OCI-LY7 (cell line): ENCODE data around the gene DERA. TPM values are rescaled to one million over a fixed set of nuclear protein-coding genes. Genes with fewer than 3 reads are reported as not detected.
"Not testable (repeated sequence)": the region's sequence is repeated elsewhere in the genome, so short reads cannot be mapped to it uniquely, and the experiment has no call there.

Experiments used
- BruUV-seq: library from RNA; stranded (reverse); fragments of 400-500 nt; replicated peaks from 2 replicates; lab custom pipeline; 2021; lab: Mats Ljungman, UMichigan
- CTCF ChIA-PET: fragments of 300-600 bp; sonication (Branson Sonifier 250); formaldehyde crosslinking; loops from one replicate; lab custom pipeline; 2022; ENCODE audit warnings: antibody characterized with exemption; ENCODE audit not compliant: unreplicated experiment; lab: Charles Lee
- POLR2A ChIA-PET: fragments of 300-600 bp; sonication (Branson Sonifier 250); formaldehyde crosslinking; loops from one replicate; lab custom pipeline; 2022; ENCODE audit warnings: antibody characterized with exemption; lab: Charles Lee
- DNase-seq: peaks from one replicate; pipeline ENCODE4 v3.0.0-alpha.2; 2015; ENCODE audit warnings: low spot score
- H2AFZ ChIP-seq: fragments of 200-600 bp; sonication (generic), shearing (Covaris generic); 2 replicates; pipeline ENCODE4 v1.6.1; 2014; ENCODE audit warnings: mild to moderate bottlenecking, antibody characterized with exemption, low read length, moderate library complexity
- H3K27ac ChIP-seq: fragments of 200-600 bp; sonication (generic); 2 replicates; pipeline ENCODE4 v1.5.1; 2014; ENCODE audit warnings: mixed run types, low read depth, mild to moderate bottlenecking, moderate library complexity, low read length, inconsistent platforms; ENCODE audit not compliant: poor library complexity, severe bottlenecking
- H3K36me3 ChIP-seq: fragments of 200-600 bp; sonication (generic); 2 replicates; pipeline ENCODE4 v1.6.1; 2014; ENCODE audit warnings: mild to moderate bottlenecking, antibody characterized with exemption, low read length, moderate library complexity, mixed read lengths; ENCODE audit not compliant: insufficient read depth
- H3K4me1 ChIP-seq: fragments of 200-600 bp; sonication (generic); 2 replicates; pipeline ENCODE4 v1.5.1; 2014; ENCODE audit warnings: mild to moderate bottlenecking, low read length; ENCODE audit not compliant: insufficient read depth, poor library complexity, severe bottlenecking
- H3K4me2 ChIP-seq: fragments of 200-600 bp; sonication (generic); 2 replicates; pipeline ENCODE4 v1.6.1; 2014; ENCODE audit warnings: mild to moderate bottlenecking, low read length
- H3K4me3 ChIP-seq: fragments of 200-600 bp; sonication (generic); 2 replicates; pipeline ENCODE4 v1.5.1; 2014; ENCODE audit warnings: mild to moderate bottlenecking, low read depth, low read length; ENCODE audit not compliant: poor library complexity, severe bottlenecking
- H3K79me2 ChIP-seq: fragments of 200-600 bp; sonication (generic); 2 replicates; pipeline ENCODE4 v1.6.1; 2016; ENCODE audit warnings: low read depth, mild to moderate bottlenecking, low read length, moderate library complexity, mixed read lengths; ENCODE audit not compliant: insufficient read depth
- H3K9me2 ChIP-seq: fragments of 200-600 bp; sonication (generic); 2 replicates; pipeline ENCODE4 v1.6.1; 2016; ENCODE audit warnings: mild to moderate bottlenecking, low read length, mixed read lengths; ENCODE audit not compliant: insufficient read depth
- H3K9me3 ChIP-seq: fragments of 200-600 bp; sonication (generic); 2 replicates; pipeline ENCODE4 v1.6.1; 2014; ENCODE audit warnings: mild to moderate bottlenecking, mixed run types, low read length, mixed read lengths
- H4K20me1 ChIP-seq: fragments of 200-600 bp; sonication (generic); 2 replicates; pipeline ENCODE4 v1.6.1; 2014; ENCODE audit warnings: mild to moderate bottlenecking, antibody characterized with exemption, low read length, moderate library complexity, mixed read lengths; ENCODE audit not compliant: insufficient read depth
- EZH2phosphoT487 ChIP-seq: fragments of 200-600 bp; sonication (generic); IDR thresholded peaks from 2 replicates; pipeline ENCODE4 v1.6.1; 2018; ENCODE audit warnings: low read depth, borderline replicate concordance, mild to moderate bottlenecking, mixed run types, antibody characterized with exemption, low read length, moderate library complexity, mixed read lengths
- intact Hi-C: fragments of 100-400 bp; cut with micrococcal nuclease; formaldehyde crosslinking; loops from one replicate; pipeline ENCODE4 v1.10.0; 2022; ENCODE audit not compliant: unreplicated experiment
- total RNA-seq, 2 experiments: library from RNA; depleted of rRNA in 1 of 2; stranded (reverse); fragments of >200 nt in 1 of 2; shearing (Covaris generic) in 1 of 2; gene quantifications; 2 replicates each; pipeline ENCODE4 v1.2.3, GENCODE V29; 2014 to 2022
- TF ChIP-seq, protein P1 (sequence below): fragments of 200-600 bp; sonication (generic); conservative IDR thresholded peaks from 2 replicates; pipeline ENCODE4 v1.5.1; 2014; ENCODE audit warnings: mild to moderate bottlenecking, antibody characterized with exemption, low read length, moderate library complexity, mixed read lengths

The DERA gene
- total RNA-seq, 2 experiments from 2014 or later: 68.6 to 87.2 TPM

DNA sequence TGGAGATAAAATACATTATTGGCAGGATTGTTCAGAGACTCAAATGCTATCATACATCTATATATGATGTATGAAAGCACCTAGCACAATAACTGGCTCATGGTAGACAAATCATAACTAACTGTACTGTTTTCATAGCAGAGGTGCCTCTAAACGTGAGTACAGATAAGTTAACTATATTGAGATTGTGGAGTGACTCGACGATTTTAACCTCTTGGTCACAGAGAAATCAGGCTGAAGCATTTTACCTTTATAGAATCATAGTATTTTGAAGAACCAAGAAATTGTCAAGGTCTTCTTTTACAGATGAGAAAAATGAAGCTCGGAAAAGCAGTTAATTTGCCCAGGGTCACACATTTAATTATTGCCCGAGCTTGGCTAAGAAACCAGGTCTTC, 666 bp upstream of the DERA start:
- no TSS peak for BruUV-seq
- ChIA-PET CTCF (interaction anchor here (1.1 kb wide), 1 partner anchor 376 kb away, joined by 3 read pairs; no protein-coding TSS in a partner anchor), POLR2A (interaction anchor here (0.6 to 3.5 kb wide), 15 partner anchors 9 to 1137 kb away, joined by 3 to 25 read pairs (median 4); partner anchors contain the start of genes C12orf60 and WBP11)
- no peaks in the 10 kb centered on the region for H4K20me1 ChIP-seq
- H3K27ac ChIP-seq: no peak overlapping the region
- no peaks in the 10 kb centered on the region for H3K9me3 ChIP-seq
- peaks cover 13% of the 10 kb centered on the region for H3K4me1 ChIP-seq
- no peak for TF ChIP-seq EZH2phosphoT487
- TF ChIP-seq, protein P1, sequence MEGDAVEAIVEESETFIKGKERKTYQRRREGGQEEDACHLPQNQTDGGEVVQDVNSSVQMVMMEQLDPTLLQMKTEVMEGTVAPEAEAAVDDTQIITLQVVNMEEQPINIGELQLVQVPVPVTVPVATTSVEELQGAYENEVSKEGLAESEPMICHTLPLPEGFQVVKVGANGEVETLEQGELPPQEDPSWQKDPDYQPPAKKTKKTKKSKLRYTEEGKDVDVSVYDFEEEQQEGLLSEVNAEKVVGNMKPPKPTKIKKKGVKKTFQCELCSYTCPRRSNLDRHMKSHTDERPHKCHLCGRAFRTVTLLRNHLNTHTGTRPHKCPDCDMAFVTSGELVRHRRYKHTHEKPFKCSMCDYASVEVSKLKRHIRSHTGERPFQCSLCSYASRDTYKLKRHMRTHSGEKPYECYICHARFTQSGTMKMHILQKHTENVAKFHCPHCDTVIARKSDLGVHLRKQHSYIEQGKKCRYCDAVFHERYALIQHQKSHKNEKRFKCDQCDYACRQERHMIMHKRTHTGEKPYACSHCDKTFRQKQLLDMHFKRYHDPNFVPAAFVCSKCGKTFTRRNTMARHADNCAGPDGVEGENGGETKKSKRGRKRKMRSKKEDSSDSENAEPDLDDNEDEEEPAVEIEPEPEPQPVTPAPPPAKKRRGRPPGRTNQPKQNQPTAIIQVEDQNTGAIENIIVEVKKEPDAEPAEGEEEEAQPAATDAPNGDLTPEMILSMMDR: no peak
- peak overlapping the region; percentile 98 for H2AFZ ChIP-seq
- DNase-seq: no peak
- H3K79me2 ChIP-seq: no peaks in the 10 kb centered on the region; the same call in 1 of the 2 replicates
- peak overlapping the region; percentile 92 for H3K4me2 ChIP-seq
- no peaks in the 10 kb centered on the region for H3K9me2 ChIP-seq
- peak overlapping the region; percentile 83 for H3K4me3 ChIP-seq
- H3K36me3 ChIP-seq: peaks cover 40% of the 10 kb centered on the region
- intact Hi-C loops: no loop called here

- CTCF ChIA-PET, H4K20me1 ChIP-seq, intact Hi-C loops, DNase-seq, H3K79me2 ChIP-seq, H3K9me3 ChIP-seq, H3K27ac ChIP-seq, H3K9me2 ChIP-seq: not testable (repeated sequence)
- peaks cover 26% of the 10 kb centered on the region for H3K36me3 ChIP-seq
- POLR2A ChIA-PET: interaction anchor here (1.0 to 3.5 kb wide), 7 partner anchors 9 to 438 kb away, joined by 3 to 25 read pairs (median 6); no protein-coding TSS in a partner anchor
- TSS peak; percentile 65 for BruUV-seq
- peak overlapping the region; percentile 98 for H2AFZ ChIP-seq
- peak overlapping the region; percentile 92 for H3K4me2 ChIP-seq
- H3K4me3 ChIP-seq: peak overlapping the region; percentile 83
- H3K4me1 ChIP-seq: peaks cover 13% of the 10 kb centered on the region
Observed at GRCh38 chr12:15911931-15912330, 799 bp downstream of the DERA start.

- peaks cover 13% of the 10 kb centered on the region for H3K4me1 ChIP-seq
- H3K4me2 ChIP-seq, H3K79me2 ChIP-seq, H2AFZ ChIP-seq, H3K9me3 ChIP-seq, H3K36me3 ChIP-seq, intact Hi-C loops, H4K20me1 ChIP-seq, H3K9me2 ChIP-seq, BruUV-seq, H3K27ac ChIP-seq, CTCF ChIA-PET, H3K4me3 ChIP-seq, DNase-seq: not testable (repeated sequence)
- POLR2A ChIA-PET: interaction anchor here (0.6 to 1.1 kb wide), 9 partner anchors 9 to 1381 kb away, joined by 3 to 6 read pairs (median 4); no protein-coding TSS in a partner anchor
Observed at GRCh38 chr12:15914131-15914530, 3.0 kb downstream of the DERA start.
